Subcutaneous adipose tissue (tissue), 4 donors: ENCODE measurements around the gene RGS3. TPM values are rescaled to one million over a fixed set of nuclear protein-coding genes. Genes with fewer than 3 reads are reported as not detected.

Experiments
- total RNA-seq, 4 donors: library from RNA; depleted of rRNA; stranded (reverse); fragments of >200 nt; gene quantifications; one replicate each; pipeline ENCODE4 v1.1.0, GENCODE V29; 2016
- TF ChIP-seq, protein P1 (sequence below): fragments of 450-650 bp; IDR thresholded peaks from one replicate; pipeline ENCODE4 v1.5.1; 2016; ENCODE audit warnings: low read depth, mild to moderate bottlenecking, control low read depth, antibody characterized with exemption, moderate library complexity

RGS3 gene
- total RNA-seq, 4 donors from 2014 or later: 25.0 to 122 (median 70.9) TPM

DNA sequence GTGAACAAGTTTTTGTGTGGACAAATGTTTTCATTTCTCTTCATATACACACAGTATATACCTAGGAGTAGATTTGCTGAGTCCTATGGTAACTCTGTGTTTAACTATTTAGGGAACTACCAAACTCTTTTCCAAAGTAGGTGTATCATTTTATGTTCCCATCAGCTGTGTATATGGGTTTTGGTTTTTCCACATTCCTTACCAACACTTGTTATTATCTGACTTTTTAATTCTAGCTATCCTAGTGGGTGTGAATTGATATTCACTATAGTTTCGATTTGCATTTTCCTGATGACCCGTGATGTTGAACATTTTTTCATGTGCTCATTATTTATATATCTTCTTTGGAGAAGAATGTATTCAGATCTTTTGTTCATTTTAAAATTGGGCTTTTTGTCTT is 3.7 kb downstream of the RGS3 start:
- TF ChIP-seq, protein P1, sequence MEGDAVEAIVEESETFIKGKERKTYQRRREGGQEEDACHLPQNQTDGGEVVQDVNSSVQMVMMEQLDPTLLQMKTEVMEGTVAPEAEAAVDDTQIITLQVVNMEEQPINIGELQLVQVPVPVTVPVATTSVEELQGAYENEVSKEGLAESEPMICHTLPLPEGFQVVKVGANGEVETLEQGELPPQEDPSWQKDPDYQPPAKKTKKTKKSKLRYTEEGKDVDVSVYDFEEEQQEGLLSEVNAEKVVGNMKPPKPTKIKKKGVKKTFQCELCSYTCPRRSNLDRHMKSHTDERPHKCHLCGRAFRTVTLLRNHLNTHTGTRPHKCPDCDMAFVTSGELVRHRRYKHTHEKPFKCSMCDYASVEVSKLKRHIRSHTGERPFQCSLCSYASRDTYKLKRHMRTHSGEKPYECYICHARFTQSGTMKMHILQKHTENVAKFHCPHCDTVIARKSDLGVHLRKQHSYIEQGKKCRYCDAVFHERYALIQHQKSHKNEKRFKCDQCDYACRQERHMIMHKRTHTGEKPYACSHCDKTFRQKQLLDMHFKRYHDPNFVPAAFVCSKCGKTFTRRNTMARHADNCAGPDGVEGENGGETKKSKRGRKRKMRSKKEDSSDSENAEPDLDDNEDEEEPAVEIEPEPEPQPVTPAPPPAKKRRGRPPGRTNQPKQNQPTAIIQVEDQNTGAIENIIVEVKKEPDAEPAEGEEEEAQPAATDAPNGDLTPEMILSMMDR: no peak

DNA sequence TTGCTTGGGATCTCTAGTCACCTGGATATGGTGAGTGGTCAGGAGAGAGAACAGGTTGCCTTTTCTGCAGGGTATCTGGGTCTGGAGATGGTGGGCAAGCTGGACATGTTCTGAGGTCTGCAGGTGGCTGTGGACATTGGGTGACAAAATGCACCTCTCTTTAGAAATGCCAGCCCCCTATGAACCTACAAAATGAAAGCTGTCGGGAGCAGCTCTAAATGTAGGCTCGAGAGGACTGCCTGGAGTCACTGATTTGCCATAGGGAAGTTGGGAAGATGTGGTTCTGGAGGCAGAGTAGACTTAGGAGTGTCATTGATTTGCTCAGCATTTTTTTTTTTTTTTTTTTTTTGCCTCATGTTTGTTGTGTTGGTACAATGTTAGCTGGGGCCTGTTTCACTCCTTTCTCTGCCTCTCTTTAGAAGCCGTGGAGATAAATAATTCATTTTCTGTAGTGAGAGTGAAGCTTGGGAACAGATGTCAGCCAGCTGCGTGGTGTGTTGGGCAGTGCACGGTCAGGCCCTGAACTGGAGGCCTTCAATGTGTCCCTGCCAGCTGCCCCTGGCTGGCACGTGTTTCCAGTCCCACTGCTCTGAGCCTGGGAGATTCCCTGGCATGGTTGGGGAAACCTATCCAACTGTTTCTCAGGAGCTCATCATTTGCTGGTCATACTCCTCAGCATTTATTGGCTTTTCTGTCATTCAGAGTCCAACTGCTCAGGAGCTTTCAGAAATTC is 5.4 kb downstream of the RGS3 start:
- TF ChIP-seq, protein P1: no peak

DNA sequence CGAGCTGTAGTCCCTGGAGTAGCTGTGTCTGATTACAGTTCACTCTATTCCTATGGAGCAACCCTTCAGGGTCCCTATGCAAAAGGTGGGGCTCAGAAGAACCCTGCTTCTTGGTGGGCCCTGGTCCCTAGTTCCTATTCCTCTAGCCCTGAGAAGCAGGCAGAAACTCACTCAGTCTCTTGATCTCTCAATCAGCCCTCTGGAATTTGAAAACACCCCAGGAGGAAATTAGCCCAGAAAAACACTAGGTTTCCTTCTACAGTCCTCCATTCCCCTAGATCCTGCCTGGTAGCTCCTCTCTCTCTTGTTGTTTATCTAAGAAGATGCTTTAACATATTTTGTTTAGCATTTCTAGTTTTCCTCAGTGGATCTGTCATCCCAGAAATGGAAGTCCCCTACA is 7.6 kb downstream of the RGS3 start:
- TF ChIP-seq, protein P1: no peak

DNA sequence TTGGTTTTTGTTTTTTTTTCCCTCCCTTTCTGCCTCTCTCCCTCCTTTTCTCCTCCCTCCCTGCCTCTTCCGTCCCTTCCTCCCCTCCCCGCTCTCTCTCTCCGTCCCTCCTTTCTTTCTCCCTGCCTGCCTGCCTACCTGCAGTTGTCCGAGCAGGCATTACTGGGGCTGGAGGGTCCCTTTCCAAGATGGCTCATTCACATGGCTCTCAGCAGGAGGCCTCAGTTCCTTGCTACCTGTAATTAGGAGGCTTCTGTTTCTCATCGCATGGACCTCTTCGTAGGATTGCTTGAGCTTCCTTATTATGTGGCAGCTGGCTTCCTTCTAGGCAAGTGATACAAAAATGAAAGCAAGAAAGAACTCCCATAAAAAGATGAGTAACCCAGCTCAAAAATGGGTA is 8.0 kb downstream of the RGS3 start:
- TF ChIP-seq, protein P1: no peak

DNA sequence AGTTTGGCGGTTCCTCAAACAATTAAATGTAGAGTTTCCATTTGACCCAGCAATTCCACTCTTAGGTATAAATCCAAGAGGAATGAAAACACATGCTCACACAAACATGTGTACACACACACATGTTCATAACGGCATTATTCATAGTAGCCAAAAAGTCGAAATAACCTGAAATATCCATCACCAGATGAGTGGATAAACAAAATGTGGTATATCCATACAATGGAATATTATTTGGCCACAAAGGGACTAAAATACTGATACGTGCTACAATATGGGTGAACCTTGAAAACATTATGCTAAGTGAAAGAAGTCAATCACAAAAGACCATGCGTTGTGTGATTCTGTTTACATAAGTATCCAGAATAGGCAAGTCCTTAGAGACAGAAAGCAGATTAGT is 8.7 kb downstream of the RGS3 start:
- TF ChIP-seq, protein P1: no peak

DNA sequence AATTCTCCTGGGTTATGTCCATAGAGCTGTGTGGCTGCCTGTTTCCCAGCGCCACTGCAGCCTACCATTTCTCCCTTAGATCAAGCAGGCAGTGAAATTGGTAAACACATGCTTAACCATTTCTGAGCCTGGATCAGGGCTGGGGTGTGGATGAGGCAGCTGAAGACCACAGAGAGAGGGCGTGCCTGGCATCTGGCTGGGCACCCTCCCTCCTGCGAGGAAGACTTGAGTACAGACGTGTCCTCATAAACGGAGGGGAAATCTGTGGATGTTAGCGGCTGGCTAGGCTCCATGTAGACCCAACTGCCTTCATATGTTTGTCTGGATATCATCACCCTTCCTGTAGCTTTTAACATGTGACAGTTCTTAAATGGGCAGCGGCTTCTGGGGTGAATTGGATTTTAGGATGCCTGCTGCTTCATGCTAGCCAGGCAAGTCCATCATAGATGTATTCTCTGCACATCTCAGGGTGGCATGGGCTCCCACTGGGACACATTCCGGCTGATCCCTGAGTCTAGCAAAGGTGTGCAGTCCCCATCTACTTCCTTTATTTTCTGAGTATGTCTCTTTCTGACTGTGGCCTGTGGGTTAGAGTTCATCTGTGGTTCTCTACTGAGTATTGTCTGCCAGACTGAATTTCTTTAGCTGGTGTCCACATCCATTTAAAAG is 11.0 kb downstream of the RGS3 start:
- TF ChIP-seq, protein P1: no peak

DNA sequence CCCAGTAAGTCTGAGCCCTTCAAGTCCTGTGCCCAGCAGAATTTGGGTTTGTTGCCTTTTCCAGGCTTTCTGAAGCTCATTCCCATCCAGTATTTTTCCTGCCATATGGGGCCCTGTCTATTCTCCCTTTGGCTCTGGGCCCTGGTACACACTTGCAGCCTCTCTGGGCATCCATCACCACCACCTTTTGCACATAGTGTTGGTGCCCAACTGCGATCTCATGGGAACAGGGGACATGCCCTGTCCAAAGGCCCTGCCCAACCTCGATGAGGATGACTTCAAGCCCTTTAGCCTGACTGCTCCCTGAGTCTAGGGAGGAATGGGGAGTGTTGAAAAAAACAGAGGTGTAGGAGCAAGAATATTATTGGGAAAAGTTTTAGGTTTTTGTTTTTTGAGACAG is 11.5 kb downstream of the RGS3 start:
- TF ChIP-seq, protein P1: no peak
